ENCODE data around the gene ING5.

ING5 gene

GRCh38 chr2:241672243-241673188 is 29.3 kb upstream of the ING5 start:
- DNase-seq (ENCODE audit: low read depth), result no peak

- no peak for DNase-seq (ENCODE audit: low read depth)
These were observed 28.6 kb upstream of the ING5 start for GRCh38 chr2:241673189-241673663.

- DNase-seq (ENCODE audit: low read depth), result no peak
These were observed 27.8 kb upstream of the ING5 start for GRCh38 chr2:241673797-241674725.

- DNase-seq (ENCODE audit: low read depth), result no peak
These were observed 26.0 kb upstream of the ING5 start for GRCh38 chr2:241675885-241676284.

- no peak for DNase-seq (ENCODE audit: low read depth)
These were observed 25.2 kb upstream of the ING5 start for GRCh38 chr2:241676665-241677064.

GRCh38 chr2:241677392-241677791 is 24.4 kb upstream of the ING5 start:
- no peak for DNase-seq (ENCODE audit: low read depth)

- DNase-seq (ENCODE audit: low read depth), result no peak
These were observed 23.5 kb upstream of the ING5 start for GRCh38 chr2:241678307-241678706.

- DNase-seq (ENCODE audit: low read depth), result no peak
These were observed 22.9 kb upstream of the ING5 start for GRCh38 chr2:241678784-241679540.

- no peak for DNase-seq (ENCODE audit: low read depth)
These were observed 21.8 kb upstream of the ING5 start for GRCh38 chr2:241680044-241680443.

GRCh38 chr2:241680827-241681599 is 20.8 kb upstream of the ING5 start:
- no peak for DNase-seq (ENCODE audit: low read depth)

- DNase-seq (ENCODE audit: low read depth), result no peak
These were observed 15.6 kb upstream of the ING5 start for GRCh38 chr2:241686324-241686649.

- DNase-seq (ENCODE audit: low read depth), result no peak
These were observed 15.0 kb upstream of the ING5 start, which contains the start of gene DTYMK for GRCh38 chr2:241686650-241687425. Gene DTYMK, minus strand, starts transcription at chr2:241686815. Its CDS starts 32 bp downstream, at chr2:241686783.

GRCh38 chr2:241689306-241689705 is 12.5 kb upstream of the ING5 start:
- no peak for DNase-seq (ENCODE audit: low read depth)

GRCh38 chr2:241690202-241690717 is 11.6 kb upstream of the ING5 start:
- DNase-seq (ENCODE audit: low read depth), result no peak

GRCh38 chr2:241692448-241692847 is 9.4 kb upstream of the ING5 start:
- DNase-seq (ENCODE audit: low read depth), result no peak

GRCh38 chr2:241695651-241696050 is 6.2 kb upstream of the ING5 start:
- DNase-seq (ENCODE audit: low read depth), result no peak

- no peak for DNase-seq (ENCODE audit: low read depth)
These were observed 765 bp upstream of the ING5 start for GRCh38 chr2:241701149-241701398.

GRCh38 chr2:241702155-241703031 is 554 bp downstream of the ING5 start:
- DNase-seq (ENCODE audit: low read depth), result no peak

- no peak for DNase-seq (ENCODE audit: low read depth)
These were observed 1.3 kb downstream of the ING5 start for GRCh38 chr2:241703032-241703604.
